AG10803 (cell line): ENCODE results near the gene ATAD2B.

ENCODE experiments used
- DNase-seq: peaks from one replicate; pipeline ENCODE4 v3.0.0; 2010; ENCODE audit warnings: low read depth
- H3K4me3 ChIP-seq: 2 replicates; pipeline ENCODE4 v1.5.1; 2011; ENCODE audit warnings: mild to moderate bottlenecking, low read length, control low read depth
- TF ChIP-seq, protein P1 (sequence below): conservative IDR thresholded peaks from 2 replicates; pipeline ENCODE4 v1.5.1; 2011; ENCODE audit warnings: mild to moderate bottlenecking, low read length, control low read depth, inconsistent platforms

The ATAD2B gene

DNA sequence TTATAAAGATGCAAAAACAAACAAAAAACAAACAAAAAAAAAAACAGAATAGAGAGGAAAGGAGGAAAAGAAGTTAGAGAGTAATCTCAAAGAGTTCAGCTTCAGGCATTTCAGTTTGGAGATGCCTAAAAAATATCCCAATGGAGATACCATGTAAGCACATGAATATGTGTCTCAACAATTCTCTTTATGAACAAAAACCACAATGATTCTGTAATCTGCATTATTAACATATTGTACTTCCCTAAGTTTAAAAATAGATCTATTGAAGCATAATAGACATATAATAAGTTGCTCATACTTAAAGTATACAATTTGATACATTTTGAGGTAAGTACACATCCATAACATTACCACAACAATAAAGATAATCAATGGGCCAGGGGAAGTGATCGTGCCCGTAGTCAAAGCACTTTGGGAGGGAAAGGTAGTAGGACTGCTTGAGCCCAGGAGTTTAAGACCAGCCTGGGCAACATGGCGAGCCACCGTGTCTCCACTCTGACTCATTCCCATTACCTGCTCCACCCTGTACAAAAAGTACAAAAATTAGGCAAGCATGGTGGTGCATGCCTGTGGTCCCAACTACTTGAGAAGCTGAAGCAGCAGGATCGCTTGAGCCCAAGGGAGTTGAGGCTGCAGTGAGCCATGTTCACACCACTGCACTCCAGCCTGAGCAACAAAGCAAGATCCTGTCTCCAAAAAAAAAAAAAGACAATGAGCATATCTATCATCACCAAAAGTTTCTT lies 158.9 kb downstream of the ATAD2B start:
- TF ChIP-seq, protein P1, sequence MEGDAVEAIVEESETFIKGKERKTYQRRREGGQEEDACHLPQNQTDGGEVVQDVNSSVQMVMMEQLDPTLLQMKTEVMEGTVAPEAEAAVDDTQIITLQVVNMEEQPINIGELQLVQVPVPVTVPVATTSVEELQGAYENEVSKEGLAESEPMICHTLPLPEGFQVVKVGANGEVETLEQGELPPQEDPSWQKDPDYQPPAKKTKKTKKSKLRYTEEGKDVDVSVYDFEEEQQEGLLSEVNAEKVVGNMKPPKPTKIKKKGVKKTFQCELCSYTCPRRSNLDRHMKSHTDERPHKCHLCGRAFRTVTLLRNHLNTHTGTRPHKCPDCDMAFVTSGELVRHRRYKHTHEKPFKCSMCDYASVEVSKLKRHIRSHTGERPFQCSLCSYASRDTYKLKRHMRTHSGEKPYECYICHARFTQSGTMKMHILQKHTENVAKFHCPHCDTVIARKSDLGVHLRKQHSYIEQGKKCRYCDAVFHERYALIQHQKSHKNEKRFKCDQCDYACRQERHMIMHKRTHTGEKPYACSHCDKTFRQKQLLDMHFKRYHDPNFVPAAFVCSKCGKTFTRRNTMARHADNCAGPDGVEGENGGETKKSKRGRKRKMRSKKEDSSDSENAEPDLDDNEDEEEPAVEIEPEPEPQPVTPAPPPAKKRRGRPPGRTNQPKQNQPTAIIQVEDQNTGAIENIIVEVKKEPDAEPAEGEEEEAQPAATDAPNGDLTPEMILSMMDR = no peak
- DNase-seq = no peak
- no peak overlapping the region for H3K4me3 ChIP-seq

DNA sequence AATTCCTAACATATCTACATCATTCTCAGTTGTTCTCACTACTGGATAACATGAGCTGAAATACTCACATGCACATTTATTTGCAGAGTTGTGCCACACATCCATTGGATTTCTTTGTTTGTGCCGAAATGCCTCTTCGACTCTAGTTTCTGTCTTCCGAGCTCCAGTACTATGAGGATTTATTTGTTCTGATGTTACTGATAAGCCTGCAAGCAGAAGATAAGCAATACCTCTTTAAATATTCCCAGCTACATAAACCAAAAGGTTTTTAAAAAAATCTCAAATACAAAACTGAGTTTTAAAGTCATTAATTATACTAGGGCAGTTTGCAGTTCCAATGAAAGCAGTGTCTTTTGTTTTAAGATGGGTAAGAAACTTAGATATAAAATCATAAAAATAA lies 164.8 kb downstream of the ATAD2B start:
- H3K4me3 ChIP-seq = no peak overlapping the region
- DNase-seq = no peak
- TF ChIP-seq, protein P1 = no peak

GRCh38 chr2:23761638-23762037 lies 165.3 kb downstream of the ATAD2B start:
- TF ChIP-seq, protein P1 = no peak
- DNase-seq = no peak
- H3K4me3 ChIP-seq = no peak overlapping the region

DNA sequence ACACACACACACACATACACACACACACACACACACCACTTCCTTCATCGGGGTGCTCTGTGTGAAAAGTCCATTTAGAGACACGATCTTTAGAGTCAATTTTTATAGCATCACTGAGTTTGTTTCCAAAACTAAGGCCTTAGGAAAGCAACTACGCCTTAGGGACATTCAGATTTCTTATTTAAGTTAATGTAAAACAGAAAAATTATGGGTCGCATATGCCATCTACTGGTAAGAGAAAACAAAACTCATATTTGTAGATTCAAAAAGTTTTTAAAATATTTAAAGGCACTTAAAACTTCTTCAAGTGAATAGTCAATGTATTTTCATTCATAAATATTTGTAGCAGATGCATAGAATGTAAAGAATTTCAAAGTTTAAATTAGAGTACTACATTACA lies 166.2 kb downstream of the ATAD2B start:
- DNase-seq = peak; percentile 71
- TF ChIP-seq, protein P1 = peak; percentile 52
- H3K4me3 ChIP-seq = no peak overlapping the region

DNA sequence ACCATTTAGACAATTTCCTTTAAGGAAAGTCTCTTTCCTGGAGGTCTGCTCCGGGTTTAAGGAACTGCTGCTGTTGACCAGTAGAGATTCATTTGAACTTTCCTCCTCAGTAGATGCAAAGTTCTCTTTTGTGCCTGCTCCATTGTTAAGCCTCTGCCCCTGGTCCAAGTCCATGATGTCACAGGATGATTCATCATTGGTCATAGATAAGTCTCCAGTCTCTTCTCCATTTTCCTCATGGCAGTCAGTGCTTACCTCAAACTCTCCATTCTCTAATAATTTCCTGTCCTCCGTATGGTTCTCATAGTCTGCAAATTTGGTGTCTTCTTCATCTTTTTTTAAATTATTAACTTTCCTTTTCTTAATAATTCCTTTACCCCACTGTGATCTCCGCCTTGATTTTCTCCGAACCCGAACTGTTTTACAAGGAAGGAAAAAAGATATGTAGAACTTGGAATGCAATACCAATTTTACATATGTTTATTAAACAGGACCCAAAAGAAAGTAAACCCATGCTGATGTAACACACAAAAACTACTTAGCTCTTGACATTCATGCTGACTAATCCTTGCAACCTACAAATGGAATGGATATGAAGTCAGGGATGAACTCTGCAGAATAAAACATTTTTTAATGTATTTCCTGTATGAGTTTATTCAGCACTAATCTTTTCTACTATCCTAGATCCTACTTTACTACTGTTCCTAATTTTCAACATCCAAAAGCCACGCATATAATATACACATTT lies 169.1 kb downstream of the ATAD2B start:
- TF ChIP-seq, protein P1 = no peak

DNA sequence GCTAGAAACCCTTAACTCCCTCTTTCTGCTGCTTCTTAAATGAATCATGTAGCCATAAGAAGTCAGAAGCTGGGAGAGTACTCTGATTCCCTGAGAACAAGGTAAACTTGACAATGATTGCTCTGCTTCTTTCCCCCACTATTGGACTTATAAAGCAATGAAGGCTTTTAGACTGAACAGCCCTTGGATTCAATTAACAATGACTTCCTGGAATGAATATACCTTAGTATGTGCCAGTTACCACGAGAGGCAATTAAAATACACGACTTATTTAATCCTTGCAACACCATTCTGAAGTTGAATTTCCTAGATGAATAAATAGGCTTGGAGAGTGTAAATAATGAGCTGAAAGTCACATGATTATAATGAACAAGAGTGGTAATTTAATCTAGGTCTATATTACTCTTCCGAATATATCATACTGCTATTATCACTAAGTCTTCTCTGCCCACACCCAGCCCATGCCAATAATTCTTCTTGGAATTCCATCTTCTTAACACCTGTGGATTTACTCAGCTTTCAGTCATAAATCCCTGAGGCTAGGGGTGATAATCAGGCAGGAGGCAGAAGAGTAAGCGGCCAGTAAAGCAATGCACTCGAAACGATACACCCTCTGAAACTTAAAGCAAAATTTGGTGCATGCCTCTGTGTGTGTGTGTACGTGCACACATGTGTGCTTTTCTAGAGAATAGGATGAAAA lies 170.2 kb downstream of the ATAD2B start:
- TF ChIP-seq, protein P1 = no peak
- no peak overlapping the region for H3K4me3 ChIP-seq
- no peak for DNase-seq

More for the DNA sequence above, 169.1 kb downstream of the ATAD2B start:
- DNase-seq = peak; percentile 69
- H3K4me3 ChIP-seq = no peak overlapping the region
